ENCODE measurements around the gene FNBP1L.

DNA sequence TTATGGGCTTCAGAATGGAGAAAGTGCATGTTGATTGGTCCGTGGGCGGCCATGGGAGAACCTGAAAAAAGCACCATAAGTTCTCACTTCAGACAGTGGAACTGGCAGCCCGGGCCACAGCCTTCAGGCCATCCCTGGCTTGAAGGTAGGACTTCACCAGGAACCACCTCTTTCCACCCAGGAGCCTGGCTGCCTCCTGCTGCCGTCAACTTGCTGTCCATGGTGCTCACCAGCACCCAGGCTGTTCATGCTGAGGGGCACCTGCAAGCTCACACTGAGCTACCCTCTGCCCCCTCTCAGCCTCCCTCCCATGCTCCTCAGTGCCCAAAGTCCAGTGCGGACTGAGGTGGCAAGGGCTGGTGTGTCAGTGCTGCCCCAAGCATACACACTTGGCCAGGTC, 12.9 kb upstream of the FNBP1L start:
- no peak for TF ChIP-seq TAF1 (IDR thresholded peaks at IDR 0.05; ENCODE audit: borderline replicate concordance, insufficient read depth, low read length)
- TF ChIP-seq POLR2AphosphoS5 (IDR thresholded peaks at IDR 0.05; ENCODE audit: low read depth, low read length) = no peak
- TF ChIP-seq, protein P1, sequence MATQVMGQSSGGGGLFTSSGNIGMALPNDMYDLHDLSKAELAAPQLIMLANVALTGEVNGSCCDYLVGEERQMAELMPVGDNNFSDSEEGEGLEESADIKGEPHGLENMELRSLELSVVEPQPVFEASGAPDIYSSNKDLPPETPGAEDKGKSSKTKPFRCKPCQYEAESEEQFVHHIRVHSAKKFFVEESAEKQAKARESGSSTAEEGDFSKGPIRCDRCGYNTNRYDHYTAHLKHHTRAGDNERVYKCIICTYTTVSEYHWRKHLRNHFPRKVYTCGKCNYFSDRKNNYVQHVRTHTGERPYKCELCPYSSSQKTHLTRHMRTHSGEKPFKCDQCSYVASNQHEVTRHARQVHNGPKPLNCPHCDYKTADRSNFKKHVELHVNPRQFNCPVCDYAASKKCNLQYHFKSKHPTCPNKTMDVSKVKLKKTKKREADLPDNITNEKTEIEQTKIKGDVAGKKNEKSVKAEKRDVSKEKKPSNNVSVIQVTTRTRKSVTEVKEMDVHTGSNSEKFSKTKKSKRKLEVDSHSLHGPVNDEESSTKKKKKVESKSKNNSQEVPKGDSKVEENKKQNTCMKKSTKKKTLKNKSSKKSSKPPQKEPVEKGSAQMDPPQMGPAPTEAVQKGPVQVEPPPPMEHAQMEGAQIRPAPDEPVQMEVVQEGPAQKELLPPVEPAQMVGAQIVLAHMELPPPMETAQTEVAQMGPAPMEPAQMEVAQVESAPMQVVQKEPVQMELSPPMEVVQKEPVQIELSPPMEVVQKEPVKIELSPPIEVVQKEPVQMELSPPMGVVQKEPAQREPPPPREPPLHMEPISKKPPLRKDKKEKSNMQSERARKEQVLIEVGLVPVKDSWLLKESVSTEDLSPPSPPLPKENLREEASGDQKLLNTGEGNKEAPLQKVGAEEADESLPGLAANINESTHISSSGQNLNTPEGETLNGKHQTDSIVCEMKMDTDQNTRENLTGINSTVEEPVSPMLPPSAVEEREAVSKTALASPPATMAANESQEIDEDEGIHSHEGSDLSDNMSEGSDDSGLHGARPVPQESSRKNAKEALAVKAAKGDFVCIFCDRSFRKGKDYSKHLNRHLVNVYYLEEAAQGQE (IDR thresholded peaks at IDR 0.05; ENCODE audit: insufficient read depth in 1 of 2, low read depth in 2 of 2, low read length in 2 of 2) = peak; percentile 63 to 83
